Frontal cortex (tissue), 4 donors: ENCODE results near the gene MRPL32. TPM values are rescaled to one million over a fixed set of nuclear protein-coding genes. Genes with fewer than 3 reads are reported as not detected.
A peak's percentile ranks its signal among the peaks of the same experiment; 100 is the strongest.

Experiments used
- DNase-seq, 2 donors: peaks; one replicate each; pipeline ENCODE4 v3.0.0; 2012; ENCODE audit warnings: low spot score in 2 of 2
- FAIRE-seq: peaks from 2 replicates; lab custom pipeline; 2012; peaks lifted over from hg19 to GRCh38; lab: Jason Lieb, UNC
- total RNA-seq: library from RNA; depleted of rRNA; stranded (reverse); fragments of >200 nt; gene quantifications from one replicate; pipeline ENCODE4 v1.2.3, GENCODE V29; 2014
- donor health status: control.
- donor health status: control.
- donor health status: control.

MRPL32 gene
- total RNA-seq, 1 donor from 2014 or later: 48.5 TPM

- FAIRE-seq: no peak
- no peak for DNase-seq
Observed at GRCh38 chr7:42959549-42959948, 27.4 kb downstream of the MRPL32 start.

- DNase-seq: no peak
- FAIRE-seq: no peak
Observed at GRCh38 chr7:42960762-42961161, 28.6 kb downstream of the MRPL32 start.

GRCh38 chr7:42961170-42961569, 29.0 kb downstream of the MRPL32 start:
- FAIRE-seq (no peak), DNase-seq (no peak)

GRCh38 chr7:42964293-42964692, 32.1 kb downstream of the MRPL32 start:
- DNase-seq: no peak
- no peak for FAIRE-seq

DNA sequence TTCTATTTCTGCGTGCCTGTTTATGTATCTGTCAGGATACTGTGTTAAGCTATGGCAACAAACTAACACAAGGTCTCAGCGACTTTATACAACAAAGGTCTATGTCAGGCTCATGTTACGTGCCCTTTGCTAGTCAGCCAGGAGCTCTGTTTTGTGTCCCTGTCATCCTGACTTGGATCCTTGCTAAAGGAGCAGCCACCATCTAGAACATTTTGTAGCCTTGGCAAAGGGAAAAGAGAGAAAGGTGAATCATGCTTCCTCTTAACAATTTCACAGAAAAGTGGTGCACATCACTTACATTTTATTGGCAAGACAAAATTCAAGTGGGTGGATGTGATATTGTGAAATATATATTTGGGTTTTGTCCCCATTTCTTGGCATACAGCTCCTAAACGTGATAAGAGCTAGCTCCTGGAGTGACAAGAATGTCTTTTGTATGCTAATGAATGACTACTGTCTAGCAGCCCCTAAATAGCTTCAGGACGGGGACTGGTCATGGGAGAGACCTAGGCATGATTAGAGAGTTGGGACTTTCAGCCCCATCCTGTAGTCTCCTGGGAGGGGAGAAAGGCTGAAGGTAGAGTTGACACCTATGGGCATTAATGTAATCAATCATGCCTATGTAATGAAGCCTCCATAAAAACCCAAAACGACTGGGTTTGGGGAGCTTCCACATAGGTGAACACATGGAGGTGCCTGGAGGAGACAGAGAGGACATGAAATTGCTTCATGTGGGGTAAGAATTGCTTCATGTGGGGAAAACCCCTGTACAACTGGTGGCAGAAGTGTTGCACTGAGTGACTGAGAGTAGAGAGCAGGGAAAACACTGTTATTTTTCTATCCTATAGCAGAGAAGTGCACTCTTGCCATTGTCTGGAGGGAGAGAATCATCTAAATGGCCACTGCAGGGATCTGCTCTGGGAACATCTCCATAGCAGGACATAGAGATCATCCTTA, 33.0 kb downstream of the MRPL32 start:
- peak in 1 of 2 donors; percentile 7 for DNase-seq
- no peak for FAIRE-seq

DNA sequence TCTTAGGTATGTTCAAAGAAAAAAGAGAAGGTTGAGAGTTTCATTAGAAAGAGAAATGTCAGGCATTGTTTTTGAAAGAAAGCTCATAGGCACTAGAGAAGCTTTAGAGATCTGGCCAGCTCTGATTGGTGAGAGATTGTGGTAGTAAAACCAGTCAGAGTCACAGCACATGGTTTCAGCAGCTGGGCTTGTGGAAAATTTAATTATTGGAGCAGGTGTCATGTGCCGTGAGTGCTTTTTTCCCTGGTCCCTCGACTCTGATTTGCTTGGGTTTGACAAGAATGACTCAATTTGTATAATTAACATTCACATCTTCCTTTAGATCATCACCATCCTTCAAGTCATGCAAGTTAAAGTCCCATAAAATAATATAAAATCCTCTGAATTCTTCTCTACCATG, 35.2 kb downstream of the MRPL32 start:
- DNase-seq (no peak), FAIRE-seq (no peak)

- peak in 1 of 2 donors; percentile 6 for DNase-seq
Observed at GRCh38 chr7:42972699-42973500, 40.7 kb downstream of the MRPL32 start.

DNA sequence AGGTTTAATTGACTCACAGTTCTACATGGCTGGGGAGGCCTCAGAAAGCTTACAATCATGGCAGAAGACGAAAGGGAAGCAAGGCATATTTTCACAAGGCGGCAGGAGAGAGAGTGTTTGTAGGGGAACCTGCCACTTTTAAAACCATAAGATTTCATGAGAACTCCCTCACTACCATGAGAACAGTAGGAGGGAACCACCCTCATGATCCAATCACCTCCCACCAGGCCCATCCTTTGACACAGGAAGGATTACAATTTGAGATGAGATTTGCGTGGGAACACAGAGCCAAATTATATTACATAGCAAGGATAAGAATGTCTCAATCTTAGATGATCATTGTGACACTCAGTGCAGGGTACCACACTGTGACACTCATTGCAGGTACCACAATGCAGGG, 44.2 kb downstream of the MRPL32 start:
- FAIRE-seq (no peak), DNase-seq (no peak)

More at GRCh38 chr7:42972699-42973500, 40.7 kb downstream of the MRPL32 start:
- no peak for FAIRE-seq

- DNase-seq: no peak
- FAIRE-seq: no peak
Observed at GRCh38 chr7:42978496-42978895, 46.3 kb downstream of the MRPL32 start.

- no peak for DNase-seq
- FAIRE-seq: no peak
Observed at GRCh38 chr7:42980084-42980483, 47.9 kb downstream of the MRPL32 start.

DNA sequence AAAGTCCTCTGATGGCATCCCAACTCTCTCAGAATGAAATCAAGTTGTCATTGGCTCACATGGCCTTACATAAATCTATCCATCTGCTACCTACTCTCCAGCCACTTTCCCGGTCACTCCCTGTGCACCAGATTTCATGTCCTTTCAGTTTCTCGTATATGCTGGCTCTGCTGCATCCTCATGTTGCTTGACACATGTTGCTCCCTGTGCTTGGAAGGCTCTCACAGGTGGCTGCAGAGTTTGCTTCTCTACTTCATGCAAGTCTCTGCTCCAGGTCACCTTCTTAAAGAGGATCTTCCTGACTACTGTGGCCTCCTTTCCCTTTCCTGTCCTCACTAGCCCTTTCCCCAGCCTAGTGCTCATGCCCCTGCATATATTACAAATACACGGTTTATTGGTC, 48.3 kb downstream of the MRPL32 start:
- FAIRE-seq (no peak), DNase-seq (no peak)

- no peak for FAIRE-seq
- DNase-seq: no peak
Observed at GRCh38 chr7:42981601-42982000, 49.4 kb downstream of the MRPL32 start.

GRCh38 chr7:42982604-42983115, 50.5 kb downstream of the MRPL32 start:
- FAIRE-seq (no peak), DNase-seq (no peak)

DNA sequence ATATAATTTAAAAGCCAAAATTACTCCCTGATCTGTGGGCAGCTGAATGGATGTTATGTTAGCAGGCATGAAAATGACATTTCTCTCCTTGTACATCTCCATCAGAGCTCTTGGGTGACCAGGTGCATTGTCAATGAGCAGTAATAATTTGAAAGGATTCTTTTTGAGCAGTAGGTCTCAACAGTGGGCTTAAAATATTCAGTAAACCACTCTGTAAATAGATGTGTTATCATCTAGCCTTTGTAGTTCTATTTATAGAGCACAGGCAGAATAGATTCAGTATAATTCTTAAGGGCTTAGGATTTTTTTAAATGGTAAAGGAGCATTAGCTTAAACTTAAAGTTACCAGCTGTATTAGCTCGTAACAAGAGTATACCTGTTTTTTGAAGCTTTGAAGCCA, 52.0 kb downstream of the MRPL32 start:
- DNase-seq (no peak), FAIRE-seq (no peak)

GRCh38 chr7:42986213-42986612, 54.0 kb downstream of the MRPL32 start:
- no peak for FAIRE-seq
- no peak for DNase-seq

DNA sequence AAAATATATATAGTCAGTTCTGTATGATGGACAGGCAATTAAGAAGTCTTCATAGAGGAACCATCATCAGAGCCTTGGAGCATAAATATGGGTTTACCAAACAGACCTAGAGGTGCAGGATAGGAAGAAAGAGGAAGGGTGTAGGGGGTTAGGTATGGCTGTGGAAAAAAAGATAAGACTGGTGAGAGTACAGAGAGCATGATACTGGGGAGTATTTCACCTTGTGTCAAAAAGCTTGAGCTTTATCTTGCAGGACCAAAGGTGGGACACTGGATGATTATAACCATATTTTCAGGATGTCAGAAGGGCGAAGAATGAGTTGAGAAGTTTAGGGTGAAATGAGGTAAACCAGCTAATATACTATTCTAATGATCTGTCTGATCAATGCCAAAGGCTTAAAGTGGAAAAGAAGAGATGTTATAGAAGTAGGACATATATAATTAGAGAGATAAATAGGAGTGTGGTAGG, 54.6 kb downstream of the MRPL32 start:
- no peak for FAIRE-seq
- no peak for DNase-seq

Other genes with a start within 250 kb of the MRPL32 start
- 8.6 TPM for gene C7orf25, start 20.3 kb upstream of the MRPL32 start, total RNA-seq
- gene PSMA2, start 202 bp upstream of the MRPL32 start, total RNA-seq: 57.9 TPM
- 41.6 TPM for gene HECW1, start 180.3 kb downstream of the MRPL32 start, total RNA-seq